Endothelial cell of umbilical vein (primary cell): ENCODE data around the gene TMEM139.

Source experiments
- CTCF ChIP-seq, 2 donors: IDR thresholded peaks; 1 replicate in 1 of 2; 2 replicates in 1 of 2; pipeline ENCODE4 v1.5.1; 2011; ENCODE audit warnings: low read length in 2 of 2, mild to moderate bottlenecking in 2 of 2, moderate library complexity in 2 of 2, control low read depth in 1 of 2, inconsistent platforms in 1 of 2, low read depth in 1 of 2; ENCODE audit not compliant: insufficient read depth in 1 of 2; ENCODE audit errors: extremely low read depth in 1 of 2
- EZH2 ChIP-seq: IDR thresholded peaks from 2 replicates; pipeline ENCODE4 v1.6.1; 2012; ENCODE audit warnings: borderline replicate concordance, low read depth, mild to moderate bottlenecking, moderate library complexity, low read length, inconsistent platforms; ENCODE audit not compliant: severe bottlenecking
- POLR2A ChIP-seq: IDR thresholded peaks from 2 replicates; pipeline ENCODE4 v1.6.1; 2012; ENCODE audit warnings: low read depth, mild to moderate bottlenecking, control low read depth, low read length
- POLR2AphosphoS5 ChIP-seq: IDR thresholded peaks from 2 replicates; pipeline ENCODE4 v1.6.1; 2012; ENCODE audit warnings: low read depth, mild to moderate bottlenecking, control low read depth, low read length, moderate library complexity; ENCODE audit not compliant: insufficient read depth
- TF ChIP-seq, protein P1 (sequence below): IDR thresholded peaks from 2 replicates; pipeline ENCODE4 v1.6.1; 2011; ENCODE audit not compliant: insufficient read depth, insufficient read length

DNA sequence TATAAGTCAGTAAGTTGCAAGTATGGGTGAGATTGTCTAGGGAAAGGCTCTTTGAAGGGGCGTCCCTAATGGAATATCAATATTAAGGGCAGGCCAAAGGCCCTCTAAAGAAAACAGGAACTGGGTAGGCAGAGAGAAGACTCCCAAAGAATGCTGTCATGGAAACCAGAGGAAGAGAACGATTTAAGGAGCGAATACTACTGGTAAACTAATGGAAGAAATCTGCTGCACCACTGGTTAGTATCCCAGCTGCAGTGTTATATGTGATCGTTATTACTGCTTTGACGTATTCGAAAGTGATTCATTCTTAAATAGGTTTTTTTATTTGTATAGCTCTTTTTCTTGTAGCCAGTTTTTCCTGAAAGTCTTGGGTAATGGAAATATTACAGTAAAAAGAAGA is 4.7 kb downstream of the TMEM139 start:
- TF ChIP-seq POLR2A (no peak), CTCF (IDR thresholded peaks at IDR 0.05; ENCODE audit: extremely low read depth in 1 of 2, insufficient read depth in 1 of 2, low read depth in 1 of 2, low read length in 2 of 2) (no peak), EZH2 (no peak), POLR2AphosphoS5 (no peak)
- TF ChIP-seq, protein P1, sequence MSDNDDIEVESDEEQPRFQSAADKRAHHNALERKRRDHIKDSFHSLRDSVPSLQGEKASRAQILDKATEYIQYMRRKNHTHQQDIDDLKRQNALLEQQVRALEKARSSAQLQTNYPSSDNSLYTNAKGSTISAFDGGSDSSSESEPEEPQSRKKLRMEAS = no peak
